NCI-H187 (cell line): Measurements from ENCODE around the gene UBE2O.
A peak's percentile ranks its signal among the peaks of the same experiment; 100 is the strongest.

Experiments
- DNase-seq, 2 experiments: peaks; one replicate each; lab custom pipeline; 2025; lab: John Stamatoyannopoulos, UW

UBE2O gene

DNA sequence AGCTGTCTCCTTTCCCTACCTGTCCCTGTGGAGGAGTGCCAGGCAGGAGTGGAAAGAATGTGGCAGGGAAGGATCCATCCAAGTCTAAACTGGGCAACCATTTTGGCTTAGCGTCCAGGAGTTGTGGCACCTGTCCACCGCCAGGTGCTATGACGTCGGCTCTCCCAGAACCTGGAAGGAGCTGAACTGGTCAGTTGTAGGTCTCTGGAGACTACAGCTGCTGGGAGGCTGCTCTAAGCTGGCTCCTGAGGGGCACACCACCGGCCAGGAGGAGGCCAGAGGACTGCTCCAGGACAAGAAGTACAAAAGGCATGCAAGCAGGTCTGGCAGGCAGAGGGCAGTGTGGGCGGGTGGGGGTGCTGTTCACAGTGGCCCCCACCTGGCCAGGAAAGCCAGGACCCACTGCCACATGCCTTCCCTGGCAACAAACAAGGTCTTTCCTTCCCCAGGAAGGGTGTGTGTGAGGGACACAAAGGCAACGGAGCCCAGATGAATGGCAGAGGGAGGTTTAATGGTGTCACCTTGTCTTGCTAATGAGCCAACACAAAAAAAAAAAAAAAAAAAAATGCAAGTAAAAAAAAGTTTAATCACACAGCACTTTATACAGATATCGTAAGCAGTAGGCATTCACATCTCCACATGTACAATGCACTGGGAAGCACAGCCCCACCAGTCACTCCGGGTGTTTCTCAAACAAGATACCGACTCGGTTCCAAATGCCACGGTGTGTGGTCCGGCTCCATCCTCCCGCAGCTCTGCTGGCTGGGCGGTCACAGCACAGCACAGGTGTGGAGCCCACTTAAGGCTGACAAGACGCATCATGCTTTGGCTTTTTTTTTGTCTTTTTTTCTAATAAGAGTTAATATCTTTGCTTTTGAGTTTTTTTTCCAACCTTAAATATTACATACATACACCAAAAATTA, 63.7 kb downstream of the UBE2O start:
- DNase-seq = no peak

- DNase-seq = no peak
Measured at GRCh38 chr17:76386966-76387765, 65.8 kb downstream of the UBE2O start.

DNA sequence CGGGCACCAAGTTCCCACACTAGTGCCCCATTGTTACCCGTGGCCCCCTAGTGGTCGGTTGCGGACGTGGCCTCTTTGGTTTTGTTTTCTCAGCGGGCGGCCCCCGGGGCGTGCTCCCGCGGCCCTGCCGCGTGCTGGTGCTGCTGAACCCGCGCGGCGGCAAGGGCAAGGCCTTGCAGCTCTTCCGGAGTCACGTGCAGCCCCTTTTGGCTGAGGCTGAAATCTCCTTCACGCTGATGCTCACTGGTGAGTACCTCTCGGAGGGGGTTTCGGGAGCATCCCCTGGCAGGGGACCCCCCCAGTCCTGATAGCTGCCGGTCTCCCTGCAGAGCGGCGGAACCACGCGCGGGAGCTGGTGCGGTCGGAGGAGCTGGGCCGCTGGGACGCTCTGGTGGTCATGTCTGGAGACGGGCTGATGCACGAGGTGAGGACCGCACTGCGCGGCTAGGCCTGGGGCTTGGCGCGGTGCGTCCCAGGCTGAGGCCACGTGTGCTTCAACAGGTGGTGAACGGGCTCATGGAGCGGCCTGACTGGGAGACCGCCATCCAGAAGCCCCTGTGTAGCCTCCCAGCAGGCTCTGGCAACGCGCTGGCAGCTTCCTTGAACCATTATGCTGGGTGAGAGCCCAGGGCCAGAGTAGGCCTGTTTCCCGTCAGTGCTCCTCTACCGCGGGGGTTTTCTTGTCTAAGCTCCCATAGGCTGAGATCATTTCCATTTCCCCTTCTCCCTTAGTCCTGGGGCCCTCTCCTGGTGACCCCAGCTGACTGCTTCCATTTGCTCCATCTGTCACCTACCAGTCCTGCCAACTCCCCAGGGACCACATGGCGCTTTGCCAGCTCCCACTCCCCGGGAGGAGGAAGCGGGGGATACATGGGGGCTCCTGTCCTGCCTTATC, 66.8 kb downstream of the UBE2O start:
- DNase-seq = peak in 1 of 2 experiments; percentile 17

DNA sequence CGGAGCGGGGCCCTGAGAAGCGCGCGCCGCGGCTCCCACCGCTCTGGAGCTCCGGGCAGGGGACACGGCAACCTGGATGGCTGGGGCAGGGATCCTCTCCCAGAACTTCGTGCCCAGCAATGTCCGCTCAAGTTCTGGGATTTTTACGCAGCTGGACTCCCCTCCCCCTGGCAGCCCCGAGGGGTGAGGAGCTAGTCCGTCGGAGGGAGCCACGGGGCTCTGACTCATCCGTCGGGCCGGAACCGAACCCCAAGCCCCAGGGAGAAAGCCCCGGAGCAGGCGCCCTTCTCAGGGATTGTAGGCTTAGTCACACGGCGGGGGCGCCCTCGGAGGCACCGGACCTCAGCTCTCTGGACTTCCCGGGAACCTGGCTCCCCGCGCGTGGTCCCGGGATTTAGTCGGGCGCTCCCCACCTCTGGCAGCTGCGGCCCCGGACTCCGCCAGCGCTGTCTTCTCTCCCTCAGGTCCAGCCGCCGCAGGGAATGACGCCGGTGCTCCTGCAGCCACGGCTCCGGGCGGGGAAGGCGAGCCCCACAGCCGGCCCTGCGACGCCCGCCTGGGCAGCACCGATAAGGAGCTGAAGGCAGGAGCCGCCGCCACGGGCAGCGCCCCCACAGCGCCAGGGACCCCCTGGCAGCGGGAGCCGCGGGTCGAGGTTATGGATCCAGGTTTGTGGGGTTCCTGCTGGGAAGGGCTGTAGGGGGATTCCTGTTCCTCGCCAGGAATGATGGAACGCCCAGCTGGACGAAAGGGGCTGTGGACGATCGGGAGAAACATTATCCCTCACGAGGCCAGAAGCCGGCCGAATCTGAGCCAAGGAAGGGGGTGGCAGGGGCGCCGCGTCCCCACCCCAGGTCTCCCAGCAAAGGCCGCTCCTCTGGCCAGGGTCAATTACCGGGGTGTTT, 67.7 kb downstream of the UBE2O start:
- DNase-seq = peak in 1 of 2 experiments; percentile 8

- DNase-seq = no peak
Measured at GRCh38 chr17:76384222-76384986, 68.5 kb downstream of the UBE2O start, which contains the start of gene SPHK1. SPHK1 (plus strand) TSS chr17:76384609; CDS start chr17:76385645, 1,036 bp downstream.

GRCh38 chr17:76383546-76384221, 69.3 kb downstream of the UBE2O start:
- no peak for DNase-seq

DNA sequence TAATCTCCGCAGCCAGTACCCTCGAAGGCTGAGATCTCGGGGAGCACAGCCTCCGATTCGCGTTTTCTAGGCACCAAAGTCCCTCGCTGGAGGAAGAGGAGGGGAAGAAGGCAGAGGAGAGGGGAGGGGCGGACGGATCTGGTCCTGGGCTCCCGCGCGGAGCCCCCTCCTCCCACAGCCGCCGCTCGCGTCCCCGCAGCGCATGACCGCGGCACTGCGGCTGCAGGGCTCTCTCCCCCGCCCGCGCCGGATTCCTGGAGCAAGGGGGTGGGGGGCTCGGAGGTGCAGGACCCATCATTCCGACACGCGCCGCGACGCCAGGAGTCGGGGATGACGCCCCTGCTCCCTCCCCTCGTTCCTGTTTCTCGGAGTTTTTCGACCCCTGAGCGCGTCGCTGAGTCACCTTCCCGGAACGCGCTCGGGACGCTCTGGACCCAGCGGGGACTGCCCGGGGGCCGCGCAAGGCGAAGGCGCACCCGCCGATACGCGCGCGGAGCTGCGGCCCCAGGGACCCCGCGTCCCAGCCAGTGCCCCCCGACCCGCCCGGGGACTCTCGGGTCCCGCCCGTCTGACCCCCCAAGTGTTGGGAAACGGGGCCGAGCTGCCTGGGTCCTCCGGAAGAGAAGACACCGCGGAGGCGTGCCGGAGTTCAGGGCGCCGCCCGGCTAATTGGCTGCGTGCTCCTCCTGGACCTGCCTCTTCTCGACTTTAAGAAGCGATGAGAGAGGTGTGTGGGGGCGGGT, 70.0 kb downstream of the UBE2O start:
- DNase-seq = no peak

GRCh38 chr17:76382351-76382802, 70.6 kb downstream of the UBE2O start:
- DNase-seq = no peak

- DNase-seq = no peak
Measured at GRCh38 chr17:76381633-76382350, 71.2 kb downstream of the UBE2O start.

GRCh38 chr17:76379646-76380376, 73.1 kb downstream of the UBE2O start:
- no peak for DNase-seq

GRCh38 chr17:76379275-76379641, 73.7 kb downstream of the UBE2O start:
- no peak for DNase-seq

DNA sequence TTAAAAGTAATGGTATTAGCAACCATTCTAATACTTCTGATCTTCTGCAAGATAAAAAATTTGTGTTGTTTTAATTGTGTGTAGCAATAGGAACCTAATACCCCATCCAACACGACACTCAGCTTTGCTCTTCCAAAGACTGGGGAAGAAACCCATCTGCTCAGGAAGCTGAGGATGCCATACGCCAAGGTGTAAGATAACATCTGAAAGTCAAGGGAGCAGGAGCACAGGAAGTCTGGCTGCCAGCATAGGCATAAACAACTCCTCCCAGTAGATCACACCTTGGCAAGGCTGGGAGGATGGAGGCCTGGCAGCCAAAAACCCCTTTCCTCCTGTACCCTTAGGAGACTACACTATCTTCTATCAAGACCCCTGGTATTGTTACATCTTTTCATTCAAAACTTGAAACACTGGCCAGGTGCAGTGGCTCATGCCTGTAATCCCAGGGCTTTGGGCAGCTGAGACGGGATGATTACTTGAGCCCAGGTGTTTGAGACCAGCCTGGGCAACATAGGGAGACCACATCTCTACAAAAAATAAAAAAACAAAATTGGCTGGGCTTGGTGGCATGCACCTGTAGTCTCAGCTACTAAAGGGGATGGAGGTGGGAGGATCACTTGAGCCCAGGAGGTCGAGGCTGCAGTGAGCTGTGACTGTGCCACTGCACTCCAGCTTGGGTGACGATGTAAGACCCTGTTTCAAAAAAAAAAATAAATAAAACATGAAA, 74.2 kb downstream of the UBE2O start:
- no peak for DNase-seq

- no peak for DNase-seq
Measured at GRCh38 chr17:76376318-76377133, 76.4 kb downstream of the UBE2O start.

GRCh38 chr17:76371656-76372628, 81.0 kb downstream of the UBE2O start:
- DNase-seq = no peak
